HFF-Myc (cell line): ENCODE results near the gene SLX4.

Experiments used
- DNase-seq: peaks from one replicate; pipeline ENCODE4 v3.0.0-alpha.2; 2011; ENCODE audit warnings: low read depth; ENCODE audit errors: extremely low read depth
- H3K4me3 ChIP-seq: replicated peaks from 2 replicates; pipeline ENCODE4 v1.5.1; 2011; ENCODE audit warnings: low read depth, mild to moderate bottlenecking, control low read depth, low read length
- TF ChIP-seq, protein P1 (sequence below): IDR thresholded peaks from 2 replicates; pipeline ENCODE4 v1.5.1; 2012; ENCODE audit warnings: mild to moderate bottlenecking, low read depth, low read length, control low read depth; ENCODE audit errors: missing control alignments

The SLX4 gene

GRCh38 chr16:3589001-3589400, 22.4 kb downstream of the SLX4 start:
- DNase-seq, result no peak
- no peak overlapping the region for H3K4me3 ChIP-seq
- TF ChIP-seq, protein P1, sequence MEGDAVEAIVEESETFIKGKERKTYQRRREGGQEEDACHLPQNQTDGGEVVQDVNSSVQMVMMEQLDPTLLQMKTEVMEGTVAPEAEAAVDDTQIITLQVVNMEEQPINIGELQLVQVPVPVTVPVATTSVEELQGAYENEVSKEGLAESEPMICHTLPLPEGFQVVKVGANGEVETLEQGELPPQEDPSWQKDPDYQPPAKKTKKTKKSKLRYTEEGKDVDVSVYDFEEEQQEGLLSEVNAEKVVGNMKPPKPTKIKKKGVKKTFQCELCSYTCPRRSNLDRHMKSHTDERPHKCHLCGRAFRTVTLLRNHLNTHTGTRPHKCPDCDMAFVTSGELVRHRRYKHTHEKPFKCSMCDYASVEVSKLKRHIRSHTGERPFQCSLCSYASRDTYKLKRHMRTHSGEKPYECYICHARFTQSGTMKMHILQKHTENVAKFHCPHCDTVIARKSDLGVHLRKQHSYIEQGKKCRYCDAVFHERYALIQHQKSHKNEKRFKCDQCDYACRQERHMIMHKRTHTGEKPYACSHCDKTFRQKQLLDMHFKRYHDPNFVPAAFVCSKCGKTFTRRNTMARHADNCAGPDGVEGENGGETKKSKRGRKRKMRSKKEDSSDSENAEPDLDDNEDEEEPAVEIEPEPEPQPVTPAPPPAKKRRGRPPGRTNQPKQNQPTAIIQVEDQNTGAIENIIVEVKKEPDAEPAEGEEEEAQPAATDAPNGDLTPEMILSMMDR, result no peak

- H3K4me3 ChIP-seq, result no peak overlapping the region
- TF ChIP-seq, protein P1, result no peak
Observed at GRCh38 chr16:3587547-3588110, 23.8 kb downstream of the SLX4 start.

GRCh38 chr16:3584412-3584811, 27.0 kb downstream of the SLX4 start:
- TF ChIP-seq, protein P1, result no peak
- DNase-seq, result no peak
- H3K4me3 ChIP-seq, result no peak overlapping the region

More at GRCh38 chr16:3587547-3588110, 23.8 kb downstream of the SLX4 start:
- DNase-seq, result no peak

GRCh38 chr16:3583303-3584038, 27.9 kb downstream of the SLX4 start:
- DNase-seq, result no peak
- H3K4me3 ChIP-seq, result no peak overlapping the region
- TF ChIP-seq, protein P1, result no peak

- TF ChIP-seq, protein P1, result no peak
- no peak overlapping the region for H3K4me3 ChIP-seq
- no peak for DNase-seq
Observed at GRCh38 chr16:3582276-3583165, 28.9 kb downstream of the SLX4 start.

GRCh38 chr16:3581392-3581791, 30.0 kb downstream of the SLX4 start:
- TF ChIP-seq, protein P1, result no peak
- DNase-seq, result no peak

More at GRCh38 chr16:3581392-3581791, 30.0 kb downstream of the SLX4 start:
- no peak overlapping the region for H3K4me3 ChIP-seq
